Kidney (tissue), 14 donors: ENCODE measurements around the gene HERC4. TPM values are rescaled to one million over a fixed set of nuclear protein-coding genes. Genes with fewer than 3 reads are reported as not detected.

Experiments
- DNase-seq, 5 donors: peaks; one replicate each; pipeline ENCODE4 v3.0.0-alpha.2; 2013 to 2020
- FAIRE-seq: peaks from 2 replicates; lab custom pipeline; 2012; peaks lifted over from hg19 to GRCh38; lab: Jason Lieb, UNC
- H3K27ac ChIP-seq, 2 donors: one replicate each; pipeline ENCODE4 v1.7.0; 2013; ENCODE audit warnings: low read depth in 2 of 2, low read length in 2 of 2, inconsistent platforms in 1 of 2
- H3K27me3 ChIP-seq: one replicate; pipeline ENCODE4 v1.7.1; 2013; ENCODE audit warnings: low read length, inconsistent platforms; ENCODE audit not compliant: control insufficient read depth, insufficient read depth
- H3K36me3 ChIP-seq, 3 donors: one replicate each; pipeline versions ENCODE4 v1.7.0 to v1.7.1; 2013; ENCODE audit warnings: low read length in 3 of 3, control low read depth in 1 of 3, inconsistent platforms in 1 of 3; ENCODE audit not compliant: insufficient read depth in 3 of 3, control insufficient read depth in 2 of 3
- H3K4me1 ChIP-seq, 3 donors: one replicate each; pipeline versions ENCODE4 v1.7.0 to v1.7.1; 2013; ENCODE audit warnings: low read length in 3 of 3, inconsistent platforms in 1 of 3, low read depth in 1 of 3; ENCODE audit not compliant: control insufficient read depth in 2 of 3, insufficient read depth in 2 of 3
- H3K4me3 ChIP-seq, 3 donors: one replicate each; pipeline versions ENCODE4 v1.7.0 to v1.8.1; 2013; ENCODE audit warnings: low read length in 3 of 3, control low read depth in 1 of 3, inconsistent platforms in 1 of 3
- H3K9ac ChIP-seq, 3 donors: one replicate each; pipeline versions ENCODE4 v1.7.0 to v1.7.1; 2013; ENCODE audit warnings: low read length in 3 of 3, control low read depth in 1 of 3, inconsistent platforms in 1 of 3
- H3K9me3 ChIP-seq, 3 donors: one replicate each; pipeline versions ENCODE4 v1.7.0 to v1.7.1; 2013; ENCODE audit warnings: low read length in 3 of 3, control low read depth in 1 of 3, inconsistent platforms in 1 of 3; ENCODE audit not compliant: control insufficient read depth in 2 of 3, insufficient read depth in 1 of 3
- intact Hi-C: fragments of 100-400 bp; cut with DNase I; formaldehyde crosslinking; loops from one replicate; pipeline ENCODE4 v1.11.1; 2022
- polyA plus RNA-seq: library from polyadenylated mRNA; stranded (reverse); fragments of 350-450 nt; fragmentation: Illumina TruSeq; extraction: RNeasy Lipid Tissue Mini Kit (QIAGEN cat#74804); gene quantifications from one replicate; pipeline ENCODE4 v1.2.3, GENCODE V29; 2014; ENCODE audit warnings: low read depth, low replicate concordance; ENCODE audit not compliant: insufficient read depth
- total RNA-seq: library from RNA; stranded (reverse); fragmentation: NEBNext Ultra II Directional; extraction: Animal tissue kit (Norgen Biotek cat#: 25700); gene quantifications from one replicate; pipeline ENCODE4 v1.2.1, GENCODE V29; 2021
- TF ChIP-seq, protein P1 (sequence below): IDR thresholded peaks from 3 replicates; pipeline ENCODE4 v1.5.1; 2012; ENCODE audit warnings: mild to moderate bottlenecking, moderate library complexity, borderline replicate concordance; ENCODE audit not compliant: insufficient read depth; ENCODE audit errors: extremely low read depth
- donor health status: control.
- donor health status: control.
- donor health status: control.
- donor health status: control.
- donor health status: control.
- donor health status: DM: yes; HTN: yes; CAD: no.
- donor health status: Normal renal cell carcinoma (clear cell type).

The HERC4 gene
- total and polyA plus RNA-seq, 2 donors from 2014 or later: 13.3 to 47.1 TPM

DNA sequence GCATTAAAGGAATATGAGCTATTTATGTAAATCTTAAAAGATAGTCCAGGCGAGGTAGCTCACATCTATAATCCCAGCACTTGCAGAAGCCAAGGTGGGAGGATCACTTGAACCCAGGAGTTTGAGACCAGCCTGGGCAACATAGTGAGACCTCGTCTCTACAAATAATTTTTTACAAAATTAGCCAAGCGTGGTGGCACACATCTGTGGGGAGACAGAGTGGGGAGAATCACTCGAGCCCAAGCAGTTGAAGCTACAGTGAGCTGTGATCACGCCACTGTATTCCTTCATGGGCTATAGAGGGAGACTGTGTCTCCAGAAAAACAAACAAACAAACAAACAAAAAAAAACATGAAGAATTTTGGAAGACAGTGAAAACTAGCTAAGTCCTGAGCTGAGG, 28.4 kb downstream of the HERC4 start:
- Histone ChIP-seq H3K9me3 (no peaks in the 10 kb centered on the region), H3K36me3 (peaks cover 0 to 2% (median 0%) of the 10 kb centered on the region in 3 donors), H3K27ac (no peak overlapping the region), H3K9ac (no peak overlapping the region), H3K27me3 (no peaks in the 10 kb centered on the region), H3K4me3 (no peak overlapping the region), H3K4me1 (no peaks in the 10 kb centered on the region)
- FAIRE-seq (no peak), DNase-seq (no peak)
- TF ChIP-seq, protein P1, sequence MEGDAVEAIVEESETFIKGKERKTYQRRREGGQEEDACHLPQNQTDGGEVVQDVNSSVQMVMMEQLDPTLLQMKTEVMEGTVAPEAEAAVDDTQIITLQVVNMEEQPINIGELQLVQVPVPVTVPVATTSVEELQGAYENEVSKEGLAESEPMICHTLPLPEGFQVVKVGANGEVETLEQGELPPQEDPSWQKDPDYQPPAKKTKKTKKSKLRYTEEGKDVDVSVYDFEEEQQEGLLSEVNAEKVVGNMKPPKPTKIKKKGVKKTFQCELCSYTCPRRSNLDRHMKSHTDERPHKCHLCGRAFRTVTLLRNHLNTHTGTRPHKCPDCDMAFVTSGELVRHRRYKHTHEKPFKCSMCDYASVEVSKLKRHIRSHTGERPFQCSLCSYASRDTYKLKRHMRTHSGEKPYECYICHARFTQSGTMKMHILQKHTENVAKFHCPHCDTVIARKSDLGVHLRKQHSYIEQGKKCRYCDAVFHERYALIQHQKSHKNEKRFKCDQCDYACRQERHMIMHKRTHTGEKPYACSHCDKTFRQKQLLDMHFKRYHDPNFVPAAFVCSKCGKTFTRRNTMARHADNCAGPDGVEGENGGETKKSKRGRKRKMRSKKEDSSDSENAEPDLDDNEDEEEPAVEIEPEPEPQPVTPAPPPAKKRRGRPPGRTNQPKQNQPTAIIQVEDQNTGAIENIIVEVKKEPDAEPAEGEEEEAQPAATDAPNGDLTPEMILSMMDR: no peak
- intact Hi-C loops: no loop called here

DNA sequence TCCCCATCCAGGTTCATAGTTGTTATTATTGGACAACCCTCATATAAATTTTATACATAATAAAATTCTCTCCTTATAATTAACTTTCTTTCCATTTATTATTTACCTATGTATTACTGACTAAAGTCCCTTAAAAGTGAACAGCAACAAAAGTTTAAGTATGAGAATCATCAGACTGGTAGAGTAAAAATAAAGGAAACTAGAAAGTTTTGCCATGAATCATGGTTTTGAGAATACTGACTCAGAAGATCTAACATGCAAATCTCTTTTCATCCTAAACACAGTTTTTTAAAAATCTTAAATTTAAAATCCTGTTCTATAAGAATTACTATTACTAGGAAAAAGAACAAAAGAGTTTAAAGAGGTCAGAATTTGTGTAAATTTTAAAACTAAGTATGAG, 32.1 kb downstream of the HERC4 start:
- intact Hi-C loops: no loop called here
- TF ChIP-seq, protein P1: no peak
- FAIRE-seq (no peak), DNase-seq (no peak)
- no peaks in the 10 kb centered on the region for H3K27me3 ChIP-seq
- H3K36me3 ChIP-seq: peaks cover 0 to 2% (median 0%) of the 10 kb centered on the region in 3 donors
- no peaks in the 10 kb centered on the region for H3K9me3 ChIP-seq
- no peak overlapping the region for H3K4me3 ChIP-seq
- H3K27ac ChIP-seq: no peak overlapping the region
- no peak overlapping the region for H3K9ac ChIP-seq
- no peaks in the 10 kb centered on the region for H3K4me1 ChIP-seq

DNA sequence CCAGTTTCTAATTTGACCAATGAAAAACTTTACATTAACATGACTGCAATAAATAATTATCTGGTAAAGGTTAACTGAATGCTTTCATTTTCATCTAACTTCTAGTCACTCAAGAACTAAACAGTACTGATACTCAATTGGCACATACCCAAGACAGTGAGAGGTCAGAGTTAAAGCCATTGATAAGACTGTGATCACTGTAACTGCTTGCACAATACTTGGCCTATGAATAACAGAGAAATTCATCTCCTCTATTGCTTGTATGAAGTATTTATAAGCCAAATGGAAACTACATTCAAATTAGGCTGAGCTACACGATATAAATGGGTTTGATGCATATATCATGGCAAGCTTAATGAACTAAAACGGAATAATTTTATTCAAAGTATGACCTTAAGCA, 43.0 kb downstream of the HERC4 start:
- no peak for DNase-seq
- H3K9ac ChIP-seq: no peak overlapping the region
- no peaks in the 10 kb centered on the region for H3K4me1 ChIP-seq
- H3K36me3 ChIP-seq: peaks cover 0 to 9% (median 3%) of the 10 kb centered on the region in 3 donors
- FAIRE-seq: no peak
- H3K27ac ChIP-seq: no peak overlapping the region
- intact Hi-C loops: no loop called here
- H3K4me3 ChIP-seq: no peak overlapping the region
- H3K9me3 ChIP-seq: no peaks in the 10 kb centered on the region
- TF ChIP-seq, protein P1: no peak
- H3K27me3 ChIP-seq: no peaks in the 10 kb centered on the region

DNA sequence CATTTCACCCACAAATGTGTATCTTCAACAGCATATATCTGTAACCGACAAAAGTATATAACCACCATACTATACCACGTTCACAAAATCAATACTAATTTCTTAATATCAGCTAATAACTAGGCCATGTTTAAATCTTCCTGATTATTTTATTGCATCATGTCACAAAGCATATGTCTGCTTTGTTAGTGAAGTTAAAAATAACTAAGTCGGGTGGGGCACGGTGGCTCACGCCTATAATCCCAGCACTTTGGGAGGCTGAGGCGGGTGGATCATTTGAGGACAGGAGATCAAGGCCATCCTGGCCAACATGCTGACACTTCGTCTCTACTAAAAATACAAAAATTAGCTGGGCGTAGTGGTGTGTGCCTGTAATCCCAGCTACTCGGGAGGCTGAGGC, 47.7 kb downstream of the HERC4 start:
- Histone ChIP-seq H3K9me3 (no peaks in the 10 kb centered on the region), H3K36me3 (peaks cover 0 to 13% (median 3%) of the 10 kb centered on the region in 3 donors), H3K4me1 (no peaks in the 10 kb centered on the region), H3K27me3 (no peaks in the 10 kb centered on the region), H3K9ac (no peak overlapping the region), H3K4me3 (no peak overlapping the region), H3K27ac (no peak overlapping the region)
- intact Hi-C loops: no loop called here
- DNase-seq: no peak
- no peak for FAIRE-seq
- TF ChIP-seq, protein P1: no peak
